Measurements from ENCODE around the gene STING1. TPM values are rescaled to one million over a fixed set of nuclear protein-coding genes. Genes with fewer than 3 reads are reported as not detected.

The STING1 gene
- total and polyA plus RNA-seq, 10 of the 15 experiments (the other 5 are each of a cell fraction or from before 2014, with no cell fraction given): 10.1 to 56.1 (median 41.0) TPM

GRCh38 chr5:139456776-139457175 is 25.8 kb downstream of the STING1 start:
- ATAC-seq (no peak), DNase-seq (ENCODE audit: low read depth, low spot score) (no peak), FAIRE-seq (no peak)
- no peaks in the 10 kb centered on the region for H3K9me3 ChIP-seq (replicated peaks; ENCODE audit: control insufficient read depth, insufficient read depth, low read length)
- H3K79me2 ChIP-seq (ENCODE audit: control insufficient read depth, insufficient read depth, low read length): no peaks in the 10 kb centered on the region
- no peak overlapping the region for H2AFZ ChIP-seq (ENCODE audit: control insufficient read depth, low read depth, low read length)
- H3K4me3 ChIP-seq: no peak overlapping the region
- H3K9ac ChIP-seq (ENCODE audit: control insufficient read depth, insufficient read depth, low read length): no peak overlapping the region
- H4K20me1 ChIP-seq (ENCODE audit: control insufficient read depth, insufficient read depth): no peaks in the 10 kb centered on the region
- SMC1A ChIA-PET (ENCODE audit: uncharacterized antibody, unreplicated experiment): interaction anchor here (0.9 to 2.3 kb wide), 8 partner anchors 9 to 67 kb away, joined by 3 to 12 read pairs (median 4); partner anchors contain the start of gene DNAJC18
- CTCF ChIA-PET: interaction anchor here (1.0 to 2.4 kb wide), 5 partner anchors 9 to 55 kb away, joined by 4 to 14 read pairs (median 6); no protein-coding TSS in a partner anchor
- no peak overlapping the region for H3K4me2 ChIP-seq (ENCODE audit: control insufficient read depth, insufficient read depth)
- no peaks in the 10 kb centered on the region for H3K36me3 ChIP-seq (ENCODE audit: control insufficient read depth in 2 of 2, insufficient read depth in 2 of 2, low read length in 1 of 2)
- TF ChIP-seq, protein P1, sequence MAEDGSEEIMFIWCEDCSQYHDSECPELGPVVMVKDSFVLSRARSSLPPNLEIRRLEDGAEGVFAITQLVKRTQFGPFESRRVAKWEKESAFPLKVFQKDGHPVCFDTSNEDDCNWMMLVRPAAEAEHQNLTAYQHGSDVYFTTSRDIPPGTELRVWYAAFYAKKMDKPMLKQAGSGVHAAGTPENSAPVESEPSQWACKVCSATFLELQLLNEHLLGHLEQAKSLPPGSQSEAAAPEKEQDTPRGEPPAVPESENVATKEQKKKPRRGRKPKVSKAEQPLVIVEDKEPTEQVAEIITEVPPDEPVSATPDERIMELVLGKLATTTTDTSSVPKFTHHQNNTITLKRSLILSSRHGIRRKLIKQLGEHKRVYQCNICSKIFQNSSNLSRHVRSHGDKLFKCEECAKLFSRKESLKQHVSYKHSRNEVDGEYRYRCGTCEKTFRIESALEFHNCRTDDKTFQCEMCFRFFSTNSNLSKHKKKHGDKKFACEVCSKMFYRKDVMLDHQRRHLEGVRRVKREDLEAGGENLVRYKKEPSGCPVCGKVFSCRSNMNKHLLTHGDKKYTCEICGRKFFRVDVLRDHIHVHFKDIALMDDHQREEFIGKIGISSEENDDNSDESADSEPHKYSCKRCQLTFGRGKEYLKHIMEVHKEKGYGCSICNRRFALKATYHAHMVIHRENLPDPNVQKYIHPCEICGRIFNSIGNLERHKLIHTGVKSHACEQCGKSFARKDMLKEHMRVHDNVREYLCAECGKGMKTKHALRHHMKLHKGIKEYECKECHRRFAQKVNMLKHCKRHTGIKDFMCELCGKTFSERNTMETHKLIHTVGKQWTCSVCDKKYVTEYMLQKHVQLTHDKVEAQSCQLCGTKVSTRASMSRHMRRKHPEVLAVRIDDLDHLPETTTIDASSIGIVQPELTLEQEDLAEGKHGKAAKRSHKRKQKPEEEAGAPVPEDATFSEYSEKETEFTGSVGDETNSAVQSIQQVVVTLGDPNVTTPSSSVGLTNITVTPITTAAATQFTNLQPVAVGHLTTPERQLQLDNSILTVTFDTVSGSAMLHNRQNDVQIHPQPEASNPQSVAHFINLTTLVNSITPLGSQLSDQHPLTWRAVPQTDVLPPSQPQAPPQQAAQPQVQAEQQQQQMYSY (CRISPR knock-in tag; IDR thresholded peaks at IDR 0.05): no peak
- WGBS (ENCODE audit: insufficient coverage, insufficient replicate concordance, low lambda C conversion rate, missing lambda C conversion rate): 89% methylated on average over 12 of the region's 12 CpGs
- RAD21 ChIA-PET (ENCODE audit: unreplicated experiment): interaction anchor here (0.9 to 1.1 kb wide), 5 partner anchors 10 to 57 kb away, joined by 4 to 6 read pairs (median 5); no protein-coding TSS in a partner anchor
- H3K27me3 ChIP-seq (replicated peaks in 1 of 2; ENCODE audit: control insufficient read depth in 2 of 2, insufficient read depth in 2 of 2, low read length in 1 of 2): no peaks in the 10 kb centered on the region
- no TSS peak for BruUV-seq (replicated peaks)
- peaks cover 53% of the 10 kb centered on the region for H3K4me1 ChIP-seq (ENCODE audit: control insufficient read depth, insufficient read depth, low read length)
- POLR2A ChIA-PET: interaction anchor here (0.7 to 3.6 kb wide), 4 partner anchors 9 to 33 kb away, joined by 3 to 22 read pairs (median 6); partner anchors contain the start of gene DNAJC18
- no peak overlapping the region for H3K27ac ChIP-seq (ENCODE audit: control insufficient read depth, insufficient read depth)
- in situ Hi-C loops (cut with MboI) (no loop called here), intact Hi-C loops (cut with micrococcal nuclease; ENCODE audit: unreplicated experiment) (loop anchor here (2.0 to 5.0 kb wide), 2 partner anchors 56 to 206 kb away; no protein-coding TSS in a partner anchor)

Measured in GM12878 (cell line).